ENCODE measurements around the gene PRKN.

The PRKN gene

DNA sequence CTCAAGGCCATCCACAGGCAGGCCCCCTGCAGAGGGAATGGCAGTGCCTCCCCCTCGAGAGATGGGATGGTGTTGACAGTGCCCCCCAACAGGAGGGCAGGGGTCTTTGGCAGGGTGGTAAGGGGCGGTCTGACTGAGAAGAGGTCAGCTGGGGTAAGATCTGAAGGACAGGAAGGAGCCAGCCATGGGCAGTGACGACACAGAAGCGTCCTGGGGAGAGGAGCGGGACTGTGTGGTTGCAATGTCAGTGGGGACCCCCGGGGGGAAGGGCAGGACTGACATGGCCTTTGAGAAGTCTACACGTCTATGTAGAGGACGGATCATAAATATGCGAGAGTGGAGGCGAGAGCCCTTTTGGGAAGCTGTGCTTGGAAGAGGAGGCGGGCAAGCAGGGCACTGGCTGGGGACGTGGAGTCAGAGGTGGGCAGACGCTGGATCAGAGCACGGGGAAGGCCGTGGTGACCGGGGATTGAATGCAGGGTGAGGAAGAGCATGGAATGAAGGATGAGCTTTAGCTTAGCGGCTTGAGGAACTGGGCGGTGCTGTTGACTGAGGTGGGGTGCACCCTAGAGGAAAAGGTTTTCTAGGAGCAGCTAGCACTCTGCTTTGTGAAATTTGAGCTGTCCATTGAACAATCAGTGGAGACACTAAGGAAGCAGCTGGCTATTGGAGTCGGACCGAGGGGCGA lies 1371.3 kb downstream of the PRKN start:
- no peak for TF ChIP-seq ZFX (IDR thresholded peaks at IDR 0.05)
- TF ChIP-seq, protein P1, sequence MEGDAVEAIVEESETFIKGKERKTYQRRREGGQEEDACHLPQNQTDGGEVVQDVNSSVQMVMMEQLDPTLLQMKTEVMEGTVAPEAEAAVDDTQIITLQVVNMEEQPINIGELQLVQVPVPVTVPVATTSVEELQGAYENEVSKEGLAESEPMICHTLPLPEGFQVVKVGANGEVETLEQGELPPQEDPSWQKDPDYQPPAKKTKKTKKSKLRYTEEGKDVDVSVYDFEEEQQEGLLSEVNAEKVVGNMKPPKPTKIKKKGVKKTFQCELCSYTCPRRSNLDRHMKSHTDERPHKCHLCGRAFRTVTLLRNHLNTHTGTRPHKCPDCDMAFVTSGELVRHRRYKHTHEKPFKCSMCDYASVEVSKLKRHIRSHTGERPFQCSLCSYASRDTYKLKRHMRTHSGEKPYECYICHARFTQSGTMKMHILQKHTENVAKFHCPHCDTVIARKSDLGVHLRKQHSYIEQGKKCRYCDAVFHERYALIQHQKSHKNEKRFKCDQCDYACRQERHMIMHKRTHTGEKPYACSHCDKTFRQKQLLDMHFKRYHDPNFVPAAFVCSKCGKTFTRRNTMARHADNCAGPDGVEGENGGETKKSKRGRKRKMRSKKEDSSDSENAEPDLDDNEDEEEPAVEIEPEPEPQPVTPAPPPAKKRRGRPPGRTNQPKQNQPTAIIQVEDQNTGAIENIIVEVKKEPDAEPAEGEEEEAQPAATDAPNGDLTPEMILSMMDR (conservative IDR thresholded peaks at IDR 0.05) = no peak
- H3K27ac ChIP-seq = no peak overlapping the region

DNA sequence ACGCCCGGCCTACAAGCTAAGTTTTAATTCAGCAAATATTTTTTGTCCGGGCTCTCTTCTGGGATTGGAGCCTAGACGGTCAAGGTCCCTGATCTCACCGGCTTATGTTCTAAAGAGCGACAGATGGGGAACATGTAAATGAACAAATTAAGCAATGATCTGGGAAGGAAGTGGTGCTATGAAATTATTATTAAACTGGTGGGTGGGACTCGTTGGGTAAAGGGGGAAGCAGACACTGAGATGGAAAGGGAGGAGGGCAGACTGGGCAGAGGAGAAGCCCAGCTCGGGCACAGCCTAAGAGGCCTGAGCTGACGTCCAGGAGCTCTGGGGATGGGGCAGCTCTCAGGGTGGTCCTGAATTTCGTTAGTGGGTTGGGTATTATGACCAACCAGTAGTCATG lies 1371.9 kb downstream of the PRKN start:
- no peak for TF ChIP-seq ZFX (IDR thresholded peaks at IDR 0.05)
- TF ChIP-seq, protein P1 (conservative IDR thresholded peaks at IDR 0.05) = no peak
- H3K27ac ChIP-seq = no peak overlapping the region

DNA sequence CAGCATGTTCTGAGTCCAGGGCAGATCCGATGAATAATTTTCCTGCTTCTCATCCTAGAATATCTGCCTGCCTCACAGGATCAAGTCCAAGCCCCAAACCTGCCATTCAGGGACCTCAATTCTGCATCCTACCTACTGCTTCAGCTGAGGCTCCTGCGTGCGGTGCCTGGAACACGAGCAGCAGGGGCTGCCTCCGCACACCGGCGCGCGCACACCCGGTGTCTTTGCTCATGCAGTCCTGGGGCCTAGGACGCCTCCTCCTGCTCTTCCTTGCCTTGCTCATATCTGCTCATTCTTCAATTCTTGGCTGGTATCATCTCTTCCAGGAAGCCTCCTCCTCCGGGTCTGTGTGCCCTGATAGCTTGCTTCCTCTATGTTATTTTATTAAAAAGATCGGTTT lies 1372.6 kb downstream of the PRKN start:
- TF ChIP-seq, protein P1 (conservative IDR thresholded peaks at IDR 0.05) = no peak
- no peak for TF ChIP-seq ZFX (IDR thresholded peaks at IDR 0.05)
- H3K27ac ChIP-seq = no peak overlapping the region

DNA sequence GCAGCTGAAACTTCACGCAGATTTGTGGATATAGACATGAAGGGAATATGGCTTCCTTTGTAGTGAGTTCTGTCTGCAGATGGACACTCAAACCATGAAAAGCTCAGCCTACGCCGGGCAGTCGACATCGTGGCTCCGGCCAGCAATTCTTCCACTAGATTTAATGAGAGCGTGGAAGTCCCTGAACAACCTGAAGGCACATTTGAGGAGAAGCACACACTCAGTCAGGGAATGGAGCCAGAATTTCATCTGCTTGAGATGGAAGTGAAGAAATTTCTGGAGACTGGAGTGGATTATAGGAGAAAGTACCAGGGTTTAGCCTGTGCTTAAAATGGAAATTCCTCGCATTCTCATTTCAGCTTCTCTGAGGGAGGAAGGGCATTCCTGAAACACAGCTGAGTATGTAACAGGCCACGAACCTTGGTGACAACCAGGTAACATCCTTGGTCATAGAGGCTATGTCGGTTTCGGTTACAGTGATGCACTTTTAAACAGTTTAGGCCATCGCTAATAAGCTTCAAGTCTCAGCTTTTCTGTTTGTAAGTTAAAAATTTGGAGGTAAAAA lies 1373.2 kb downstream of the PRKN start:
- TF ChIP-seq, protein P1 (conservative IDR thresholded peaks at IDR 0.05) = no peak
- TF ChIP-seq ZFX (IDR thresholded peaks at IDR 0.05) = no peak

DNA sequence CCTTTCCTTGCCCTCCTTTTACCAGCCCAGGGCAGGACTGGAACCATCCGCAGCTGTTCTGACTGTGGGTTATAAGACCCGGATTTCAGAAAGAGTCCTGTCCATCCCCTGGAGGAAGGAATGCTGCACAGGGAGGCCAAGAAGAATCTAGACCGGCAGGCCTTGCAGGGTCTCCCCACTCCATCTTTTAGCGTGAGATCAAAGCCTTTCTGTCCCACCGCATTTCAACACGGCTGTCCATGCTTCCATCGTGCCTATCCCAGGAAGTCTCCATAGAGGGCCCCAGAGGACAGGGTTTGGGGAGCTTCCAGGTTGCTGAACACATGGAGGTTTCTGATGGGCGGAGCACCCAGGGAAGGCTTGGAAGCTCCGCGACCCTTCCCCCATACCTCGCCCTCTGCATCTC lies 1374.4 kb downstream of the PRKN start:
- no peak overlapping the region for H3K27ac ChIP-seq

More for the DNA sequence above, 1373.2 kb downstream of the PRKN start:
- no peak overlapping the region for H3K27ac ChIP-seq

DNA sequence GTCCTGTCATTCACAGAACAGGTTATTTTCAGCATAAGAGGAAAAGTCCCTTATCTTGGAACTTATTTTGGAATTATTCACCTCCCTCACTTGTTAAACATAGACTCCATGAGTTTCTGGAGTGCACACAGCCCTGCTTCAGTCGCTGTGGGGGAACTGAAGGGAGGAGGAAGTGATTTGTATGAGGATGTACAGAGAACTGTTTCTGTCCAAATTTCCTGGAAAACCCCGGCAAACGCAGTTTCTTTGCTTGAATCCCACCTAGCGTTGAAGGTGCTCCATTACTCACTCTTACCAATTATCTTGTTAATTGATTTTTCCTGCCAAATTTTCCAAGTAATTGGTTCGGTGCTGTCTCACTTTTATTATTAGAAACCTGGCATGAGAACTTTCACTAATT lies 1375.7 kb downstream of the PRKN start:
- TF ChIP-seq, protein P1 (conservative IDR thresholded peaks at IDR 0.05) = no peak
- TF ChIP-seq ZFX (IDR thresholded peaks at IDR 0.05) = no peak
- H3K27ac ChIP-seq = no peak overlapping the region

More for the DNA sequence above, 1374.4 kb downstream of the PRKN start:
- TF ChIP-seq ZFX (IDR thresholded peaks at IDR 0.05) = no peak
- TF ChIP-seq, protein P1 (conservative IDR thresholded peaks at IDR 0.05) = no peak; the same call in 1 of the 2 replicates

DNA sequence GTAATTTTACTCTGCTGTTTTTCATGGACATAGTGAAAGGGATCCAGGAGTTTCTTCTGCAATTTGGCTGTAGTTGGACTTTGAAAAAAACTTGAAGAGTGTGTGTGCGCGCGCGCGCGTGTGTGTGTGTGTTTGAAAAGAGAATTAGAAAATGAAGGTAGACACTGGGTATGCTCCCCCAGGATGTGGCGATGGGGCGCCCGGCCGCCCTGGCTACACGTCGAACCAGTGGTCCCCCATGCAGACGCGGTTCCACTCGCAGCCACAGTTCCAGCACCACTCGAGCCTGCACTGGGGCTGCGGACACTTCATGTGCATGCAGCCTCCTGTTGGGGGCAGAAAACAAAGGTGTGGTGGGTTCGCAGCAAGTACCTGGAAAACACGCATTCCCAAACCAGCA lies 1377.7 kb downstream of the PRKN start:
- no peak for TF ChIP-seq ZFX (IDR thresholded peaks at IDR 0.05)
- TF ChIP-seq, protein P1 (conservative IDR thresholded peaks at IDR 0.05) = no peak
- H3K27ac ChIP-seq = no peak overlapping the region

Measured in C4-2B (cell line).